NCI-H2196 (cell line): Measurements from ENCODE around the gene RAPGEF3.

Experiments used
- DNase-seq: peaks from one replicate; lab custom pipeline; 2025; ENCODE audit not compliant: unreplicated experiment; lab: John Stamatoyannopoulos, UW

The RAPGEF3 gene, protein sequence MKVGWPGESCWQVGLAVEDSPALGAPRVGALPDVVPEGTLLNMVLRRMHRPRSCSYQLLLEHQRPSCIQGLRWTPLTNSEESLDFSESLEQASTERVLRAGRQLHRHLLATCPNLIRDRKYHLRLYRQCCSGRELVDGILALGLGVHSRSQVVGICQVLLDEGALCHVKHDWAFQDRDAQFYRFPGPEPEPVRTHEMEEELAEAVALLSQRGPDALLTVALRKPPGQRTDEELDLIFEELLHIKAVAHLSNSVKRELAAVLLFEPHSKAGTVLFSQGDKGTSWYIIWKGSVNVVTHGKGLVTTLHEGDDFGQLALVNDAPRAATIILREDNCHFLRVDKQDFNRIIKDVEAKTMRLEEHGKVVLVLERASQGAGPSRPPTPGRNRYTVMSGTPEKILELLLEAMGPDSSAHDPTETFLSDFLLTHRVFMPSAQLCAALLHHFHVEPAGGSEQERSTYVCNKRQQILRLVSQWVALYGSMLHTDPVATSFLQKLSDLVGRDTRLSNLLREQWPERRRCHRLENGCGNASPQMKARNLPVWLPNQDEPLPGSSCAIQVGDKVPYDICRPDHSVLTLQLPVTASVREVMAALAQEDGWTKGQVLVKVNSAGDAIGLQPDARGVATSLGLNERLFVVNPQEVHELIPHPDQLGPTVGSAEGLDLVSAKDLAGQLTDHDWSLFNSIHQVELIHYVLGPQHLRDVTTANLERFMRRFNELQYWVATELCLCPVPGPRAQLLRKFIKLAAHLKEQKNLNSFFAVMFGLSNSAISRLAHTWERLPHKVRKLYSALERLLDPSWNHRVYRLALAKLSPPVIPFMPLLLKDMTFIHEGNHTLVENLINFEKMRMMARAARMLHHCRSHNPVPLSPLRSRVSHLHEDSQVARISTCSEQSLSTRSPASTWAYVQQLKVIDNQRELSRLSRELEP

DNA sequence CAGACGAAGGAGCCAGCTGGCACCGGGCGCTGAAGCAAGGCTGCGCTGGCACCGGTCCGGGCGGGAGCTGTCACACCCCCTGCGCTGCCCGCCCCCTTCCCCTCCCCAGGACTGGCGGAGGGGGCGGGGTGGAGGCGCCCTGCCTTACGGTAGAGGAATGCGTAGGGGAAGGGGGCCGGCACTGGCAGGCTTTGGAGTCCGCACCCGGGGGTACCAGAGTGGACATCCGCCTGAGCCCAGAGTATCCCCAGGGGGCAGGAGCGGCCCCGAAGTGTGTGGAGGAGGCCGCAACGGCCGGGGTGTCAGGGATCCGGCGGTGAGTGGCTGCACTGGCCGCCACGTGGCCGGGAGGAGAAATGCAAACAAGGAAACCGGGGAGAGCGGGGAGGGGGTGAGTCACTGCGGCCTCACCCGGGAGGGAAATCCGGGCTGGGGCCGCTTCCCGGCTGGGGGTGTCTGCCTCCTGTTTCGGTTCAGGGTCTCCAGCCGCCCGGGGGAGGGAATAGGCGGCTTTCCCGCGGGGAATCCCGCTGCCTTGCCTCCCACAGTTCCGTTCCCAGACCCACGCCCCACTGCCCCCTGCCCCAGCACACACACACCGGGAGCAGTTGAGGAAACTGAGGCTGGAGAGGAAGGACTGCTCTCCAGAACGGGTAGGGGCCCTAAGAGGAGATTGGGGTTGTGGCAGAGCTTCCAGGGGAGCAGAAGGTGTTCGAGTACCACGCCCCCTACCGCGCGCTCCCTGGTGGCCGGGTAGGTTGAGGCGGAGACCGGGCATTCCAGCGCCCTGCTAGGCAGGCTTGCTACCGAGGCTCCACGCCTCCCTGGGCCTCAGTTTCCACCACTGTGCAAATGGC is at the start of gene RAPGEF3:
RAPGEF3 (minus strand) TSS at position 47 of the 857 bp plus-strand sequence. CDS start 324 bp downstream, outside the sequence.
- peak; percentile 78 for DNase-seq

DNA sequence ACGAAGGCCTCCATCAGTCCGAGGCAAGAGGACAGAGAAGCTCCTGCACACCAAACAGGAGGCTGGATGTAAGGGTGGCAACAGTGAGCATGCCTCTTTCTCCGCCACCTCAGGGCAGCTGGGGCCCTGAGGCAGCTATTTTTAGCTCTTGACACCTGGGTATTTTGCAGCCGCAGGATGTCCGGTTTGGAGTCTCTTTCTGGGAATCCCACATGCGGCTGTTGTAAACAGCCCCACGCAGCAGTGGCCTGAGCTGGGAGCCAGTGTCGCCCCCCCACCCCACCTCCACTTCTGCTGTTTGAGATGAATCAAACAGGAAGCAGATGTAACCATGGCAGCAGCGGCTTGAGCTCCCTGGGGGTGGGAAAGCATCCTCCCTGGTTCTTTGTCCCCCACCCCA is 49.4 kb upstream of the RAPGEF3 start:
- no peak for DNase-seq

DNA sequence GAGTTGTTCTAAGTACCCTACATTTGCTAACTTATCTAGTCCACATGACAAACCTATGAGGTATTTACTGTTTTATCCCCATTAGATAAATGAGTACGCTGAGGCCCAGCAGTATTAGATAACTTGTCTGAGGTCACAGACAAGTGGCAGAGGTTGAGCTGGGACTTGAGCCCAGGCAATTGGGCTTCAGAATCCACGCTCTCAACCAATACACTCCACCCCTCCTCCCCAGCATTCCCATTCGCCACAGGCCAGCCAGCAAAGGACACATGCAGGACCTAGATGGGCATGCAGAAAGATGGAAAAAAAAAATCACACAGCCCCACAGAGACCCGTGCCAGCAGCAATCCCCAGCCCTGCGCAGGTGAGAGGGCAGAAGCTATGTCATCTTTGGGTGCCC is 48.7 kb upstream of the RAPGEF3 start:
- DNase-seq, result no peak

DNA sequence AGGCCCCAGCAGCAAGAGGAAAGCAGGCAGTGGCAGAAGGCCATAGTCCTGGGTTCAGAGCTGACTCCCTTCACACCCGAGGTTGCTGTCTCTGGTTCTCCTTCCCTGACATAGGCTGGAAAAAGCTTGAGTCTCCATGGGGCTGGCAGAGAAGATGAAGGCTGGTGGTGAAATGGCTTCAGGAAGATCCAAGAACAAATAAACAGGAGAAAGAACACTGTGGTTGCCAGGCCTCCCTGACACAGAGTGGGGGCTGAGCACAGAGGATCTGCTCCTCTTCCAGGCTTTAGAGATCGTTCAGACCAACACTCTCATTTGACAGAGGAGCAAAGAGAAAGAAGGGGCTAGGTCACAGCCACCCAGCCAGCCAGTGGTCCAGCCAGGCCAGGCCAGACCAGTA is 46.7 kb upstream of the RAPGEF3 start:
- DNase-seq, result no peak

DNA sequence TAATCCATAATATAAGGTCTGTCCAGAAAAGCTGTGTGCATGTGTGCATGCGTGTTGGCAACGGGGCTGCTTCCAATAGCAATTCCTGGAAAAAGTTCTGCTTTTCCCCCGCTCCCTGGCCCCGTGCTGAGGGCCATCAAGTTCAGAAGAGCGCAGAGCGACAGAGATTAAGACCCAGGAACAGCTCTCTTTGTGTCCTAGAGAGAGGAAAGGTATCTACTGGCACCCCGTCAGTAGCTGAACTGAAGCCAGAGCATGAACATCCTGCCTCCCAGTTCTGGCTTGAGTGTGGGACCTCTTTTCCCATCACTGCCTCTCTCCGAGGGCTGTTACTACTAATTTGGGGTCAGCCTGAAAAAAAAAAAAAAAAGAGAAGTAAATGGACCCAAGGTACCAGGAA is 45.5 kb upstream of the RAPGEF3 start:
- no peak for DNase-seq

DNA sequence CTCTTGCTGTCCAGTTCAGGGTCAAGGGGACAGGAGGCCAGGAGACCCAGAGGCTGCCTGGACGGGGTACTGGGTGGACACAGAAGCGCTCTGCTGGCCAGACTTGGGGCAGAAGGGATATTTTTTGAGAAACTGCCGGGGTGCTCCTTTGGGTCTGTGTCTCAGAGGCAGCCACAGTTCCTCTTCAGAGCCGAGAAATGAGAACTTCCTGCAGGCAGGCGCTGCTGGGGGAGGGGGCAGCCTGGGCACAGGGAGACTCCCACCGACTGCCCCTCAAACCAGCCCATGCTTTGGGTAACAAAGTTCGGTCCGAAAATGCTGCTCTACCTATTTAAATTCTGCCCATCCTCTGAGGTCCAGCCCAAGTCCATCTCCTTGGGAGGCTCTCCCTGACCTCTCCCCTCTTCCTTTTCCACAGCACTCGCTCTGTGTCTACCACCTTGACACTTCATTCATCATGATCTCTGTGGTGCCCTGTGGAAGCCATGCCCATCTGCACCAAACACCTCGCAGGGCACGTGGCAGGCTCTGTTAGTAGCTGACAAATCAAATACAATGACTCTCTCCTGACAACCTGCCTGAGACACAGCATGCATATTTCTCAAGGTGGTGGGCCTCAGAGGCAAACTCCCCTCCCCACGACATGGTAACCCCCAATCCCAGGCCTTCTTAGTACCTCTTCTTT is 44.7 kb upstream of the RAPGEF3 start:
- DNase-seq, result no peak

DNA sequence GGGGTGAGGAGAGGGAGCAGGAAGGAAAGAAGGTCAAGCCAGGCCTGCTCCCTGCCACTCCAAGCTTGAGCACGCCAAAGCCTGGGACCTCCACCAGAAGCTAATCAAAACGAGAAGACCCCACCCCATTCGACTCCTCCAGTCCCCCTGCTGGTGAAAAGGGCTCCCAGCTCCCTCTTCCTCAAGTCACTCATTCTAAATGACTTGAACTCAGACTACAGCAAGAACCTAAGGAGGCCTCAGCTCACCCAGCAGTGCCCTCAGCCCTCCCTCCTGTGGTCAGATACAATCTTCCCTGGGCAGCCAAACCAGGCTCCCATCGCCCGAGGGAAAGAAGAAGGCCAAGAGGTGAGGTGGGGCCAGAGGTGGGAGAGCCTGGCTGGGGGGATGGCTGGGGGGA is 43.6 kb upstream of the RAPGEF3 start:
- no peak for DNase-seq

DNA sequence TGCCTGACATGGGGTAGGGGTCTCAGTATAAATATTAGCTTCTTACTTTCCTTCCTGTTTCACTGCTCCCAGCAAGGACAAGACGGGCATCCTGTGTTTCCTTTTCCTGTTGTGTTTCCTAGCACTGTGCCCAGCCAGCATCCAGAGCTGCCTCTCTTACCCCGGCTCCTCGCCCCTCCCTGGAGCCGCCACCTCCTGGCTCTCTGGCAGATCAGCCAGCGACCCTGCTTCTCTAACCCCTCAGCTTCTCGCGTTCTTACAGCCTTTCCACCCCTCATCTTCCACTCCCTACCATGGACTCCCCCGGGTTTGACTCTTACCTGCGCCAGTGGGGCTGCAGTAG is 43.2 kb upstream of the RAPGEF3 start:
- DNase-seq, result no peak

DNA sequence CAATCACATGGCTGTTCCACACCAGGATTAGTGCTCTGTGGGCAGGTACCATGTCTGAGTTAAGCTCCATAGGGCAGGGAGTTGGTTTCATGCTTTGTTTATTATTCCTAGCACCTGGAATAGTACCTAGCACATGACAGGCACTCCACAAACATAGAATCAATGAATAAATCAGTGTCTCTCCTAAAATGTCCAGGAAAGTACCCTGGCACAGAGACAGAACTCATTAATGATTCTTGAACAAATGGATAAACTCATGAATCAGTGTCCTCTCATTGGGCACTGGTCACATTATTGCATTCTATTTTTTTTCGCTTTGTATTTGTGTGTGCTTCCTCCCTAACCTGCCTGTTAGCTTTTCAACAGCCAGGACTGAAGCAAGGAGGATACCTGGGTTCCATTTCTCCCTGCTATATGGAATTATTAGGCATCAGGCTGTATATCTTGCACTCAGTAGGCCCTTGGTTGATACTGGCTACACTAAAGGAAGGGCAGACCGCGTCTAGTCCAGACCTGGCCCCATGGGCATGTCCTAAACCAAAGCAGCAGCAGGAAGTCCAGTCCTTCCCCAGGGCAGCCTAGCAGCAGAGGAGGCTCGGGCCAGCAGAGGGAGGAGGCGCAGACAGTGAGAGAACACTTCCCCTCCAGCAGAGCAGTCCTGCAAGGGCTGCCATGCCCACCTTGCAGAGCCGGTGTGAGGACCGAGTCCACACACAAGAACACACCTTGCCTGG is 42.7 kb upstream of the RAPGEF3 start:
- DNase-seq, result no peak

DNA sequence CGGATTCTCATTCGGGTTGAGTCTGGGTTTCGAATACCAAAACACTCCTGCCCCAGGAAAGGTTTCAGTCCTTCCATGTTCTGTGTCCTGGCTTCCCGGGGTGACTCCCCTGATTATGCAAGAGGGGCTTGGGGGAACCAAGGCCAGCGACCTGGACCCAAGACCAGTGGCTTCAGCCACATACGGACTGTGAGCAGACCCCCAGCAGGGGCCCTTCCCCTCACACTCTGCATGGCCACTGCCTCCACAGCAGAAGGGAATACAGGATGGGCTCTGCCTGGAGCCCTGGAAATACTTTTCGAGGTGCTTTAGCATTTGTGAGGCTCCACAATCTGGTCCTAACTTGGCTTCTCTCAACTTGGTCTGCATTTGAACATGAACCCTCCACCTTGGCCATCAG is 41.9 kb upstream of the RAPGEF3 start:
- DNase-seq, result no peak

DNA sequence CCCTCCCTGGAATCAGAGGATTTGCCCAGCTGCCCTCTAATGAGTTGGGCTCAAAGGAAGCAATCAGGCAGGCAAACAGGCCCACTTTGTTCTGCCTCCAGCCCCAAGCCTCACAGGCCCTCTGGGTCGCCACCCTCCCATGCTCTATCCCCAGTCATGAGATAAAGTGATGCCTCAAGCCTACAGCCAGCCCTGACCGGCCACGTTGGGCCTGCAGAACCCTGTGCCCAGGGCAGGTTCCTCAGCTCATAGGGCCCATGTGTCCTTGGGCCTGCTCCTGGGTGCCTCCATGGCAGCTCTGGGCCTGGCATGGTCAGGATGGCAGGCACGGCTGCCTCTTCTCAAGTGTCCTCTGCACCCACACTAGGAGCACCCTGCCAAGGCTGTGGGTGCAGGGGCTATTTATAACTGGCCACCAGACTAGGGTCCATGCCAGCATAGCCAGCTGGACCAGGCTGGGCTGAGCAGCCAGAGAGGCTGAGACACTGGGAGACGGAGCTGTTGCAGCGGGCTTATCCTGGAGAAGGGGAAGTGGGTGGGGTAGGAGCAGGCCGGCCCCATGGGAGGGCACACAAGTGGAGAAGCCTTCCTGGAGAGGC is 40.8 kb upstream of the RAPGEF3 start:
- DNase-seq, result no peak

DNA sequence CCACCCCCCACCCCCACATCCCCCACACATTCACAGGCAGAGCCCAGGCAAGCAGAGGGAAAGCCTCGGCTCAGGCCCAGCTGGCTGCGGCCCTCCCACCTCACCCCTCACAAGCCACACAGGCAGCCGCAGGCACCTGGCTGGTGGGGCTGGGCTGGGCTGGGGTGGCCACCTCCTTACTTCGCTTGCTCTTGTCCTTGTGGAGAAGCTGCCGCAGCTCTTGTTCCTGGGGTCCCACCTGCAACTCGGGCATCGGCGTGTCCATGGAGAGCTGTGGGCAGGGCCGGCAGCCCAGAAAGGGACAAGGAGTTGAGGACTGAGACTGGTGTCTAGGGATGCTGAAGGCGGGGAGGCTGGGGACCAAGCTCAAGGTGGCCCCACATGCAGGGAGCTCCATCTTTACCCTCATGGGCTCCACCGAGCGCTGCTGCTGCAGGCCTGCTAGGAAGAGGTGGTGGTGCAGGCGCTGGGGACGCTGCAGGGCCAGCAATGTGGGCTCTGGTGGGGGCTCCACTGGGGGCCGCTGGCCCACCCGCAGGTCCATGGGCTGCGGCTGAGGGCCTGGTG is 39.8 kb upstream of the RAPGEF3 start:
- DNase-seq, result no peak

DNA sequence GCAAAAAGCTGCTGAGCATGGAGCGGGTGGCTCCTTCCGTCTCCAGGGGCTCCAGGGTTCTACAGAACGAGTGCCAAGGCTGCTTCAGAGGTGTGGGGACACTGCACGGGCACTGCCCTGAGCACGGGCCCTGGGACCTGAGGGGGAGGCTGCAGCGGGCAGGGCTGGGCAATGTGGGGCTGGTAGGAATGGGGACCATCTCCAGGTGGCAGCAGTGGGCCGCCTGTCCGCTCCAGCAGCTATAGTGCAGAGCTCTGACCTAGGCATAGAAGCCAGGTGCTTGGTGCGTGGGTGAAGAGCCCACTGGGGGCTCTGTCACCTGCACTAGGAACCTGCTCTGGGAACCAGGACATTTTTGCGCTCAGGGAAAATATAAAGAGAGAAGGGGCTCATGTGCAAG is 38.8 kb upstream of the RAPGEF3 start:
- no peak for DNase-seq

DNA sequence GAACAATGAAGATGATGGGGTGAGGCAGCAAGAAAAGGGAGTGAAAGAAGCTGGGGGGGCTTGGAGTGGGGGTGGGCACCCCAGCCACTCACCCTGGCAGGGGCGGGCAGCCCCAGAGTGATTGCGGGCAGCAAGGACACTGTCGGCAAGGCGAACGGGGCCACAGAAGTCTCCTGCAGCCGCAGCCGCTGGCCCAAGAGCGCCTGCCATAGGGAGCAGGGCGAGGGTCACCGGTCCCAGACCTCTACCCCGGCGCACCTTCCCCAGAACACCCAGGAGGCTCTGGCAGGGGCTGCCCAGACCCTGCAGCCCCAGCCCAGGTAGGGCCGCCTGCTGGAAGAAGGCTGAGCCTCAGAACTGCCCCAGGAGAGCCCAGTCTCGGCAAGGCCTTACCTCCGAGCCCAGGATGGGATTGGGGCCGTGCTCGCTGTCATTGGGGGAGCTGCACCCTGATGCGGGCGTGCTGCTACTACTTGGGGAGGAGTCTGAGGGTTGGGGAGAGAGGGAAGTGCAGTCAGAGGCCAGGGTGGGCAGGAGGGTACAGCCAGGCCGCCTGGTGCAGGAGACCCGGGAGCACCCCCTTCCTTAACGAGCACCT is 37.2 kb upstream of the RAPGEF3 start:
- no peak for DNase-seq

DNA sequence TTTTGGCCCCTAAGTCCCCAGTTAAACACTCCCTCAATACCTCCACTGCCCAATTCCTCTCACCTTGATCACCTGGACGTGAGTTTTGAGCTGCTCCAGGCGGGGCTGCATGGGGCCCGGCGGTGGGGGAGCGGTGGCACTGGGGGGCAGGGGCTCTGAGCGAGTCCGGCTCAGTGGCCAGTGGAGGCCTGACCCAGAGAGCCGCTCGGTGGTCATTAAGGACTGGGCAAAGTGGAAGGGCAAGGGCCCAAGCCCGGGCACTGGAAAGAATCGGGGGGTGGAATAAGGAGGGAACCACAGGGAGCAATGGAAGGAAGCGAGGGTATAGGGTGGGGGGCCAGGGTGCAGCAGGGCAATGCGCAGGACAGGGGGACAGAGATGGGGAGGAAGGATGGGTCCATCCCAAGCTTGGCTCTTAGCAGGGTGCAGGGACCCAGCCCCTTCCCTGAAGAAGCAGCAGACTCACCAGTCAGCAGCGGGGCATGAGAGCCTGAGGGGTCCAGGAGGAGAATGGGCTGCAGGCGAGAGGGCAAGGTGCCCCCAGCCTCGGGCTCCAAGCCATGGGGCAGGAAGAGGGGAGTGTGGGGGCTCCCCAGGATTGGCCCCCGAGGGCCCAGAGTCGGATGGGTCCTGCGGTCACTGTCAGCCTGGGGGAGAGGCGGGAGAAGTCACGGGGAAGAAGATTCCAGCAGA is 36.6 kb upstream of the RAPGEF3 start:
- no peak for DNase-seq

DNA sequence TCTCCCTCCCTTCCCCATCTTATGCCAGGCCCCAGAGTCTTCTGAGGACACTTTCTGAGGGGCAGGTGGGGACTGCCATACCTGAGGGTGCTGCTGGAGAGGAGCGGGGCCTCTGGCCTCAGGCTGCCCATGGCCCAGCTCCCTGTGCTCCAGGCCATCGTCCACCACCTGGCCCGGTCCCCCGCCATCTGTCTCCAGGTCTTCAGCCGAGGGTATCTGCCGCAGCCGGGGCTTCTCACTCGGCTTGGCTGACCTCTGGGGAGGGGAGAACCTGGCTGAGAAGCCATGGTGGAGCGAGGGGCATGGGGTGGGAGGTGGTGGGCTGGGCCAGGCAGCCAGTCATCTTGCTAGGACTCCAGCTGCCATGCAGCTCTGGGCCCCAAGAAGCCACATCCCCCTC is 36.0 kb upstream of the RAPGEF3 start:
- DNase-seq, result no peak

DNA sequence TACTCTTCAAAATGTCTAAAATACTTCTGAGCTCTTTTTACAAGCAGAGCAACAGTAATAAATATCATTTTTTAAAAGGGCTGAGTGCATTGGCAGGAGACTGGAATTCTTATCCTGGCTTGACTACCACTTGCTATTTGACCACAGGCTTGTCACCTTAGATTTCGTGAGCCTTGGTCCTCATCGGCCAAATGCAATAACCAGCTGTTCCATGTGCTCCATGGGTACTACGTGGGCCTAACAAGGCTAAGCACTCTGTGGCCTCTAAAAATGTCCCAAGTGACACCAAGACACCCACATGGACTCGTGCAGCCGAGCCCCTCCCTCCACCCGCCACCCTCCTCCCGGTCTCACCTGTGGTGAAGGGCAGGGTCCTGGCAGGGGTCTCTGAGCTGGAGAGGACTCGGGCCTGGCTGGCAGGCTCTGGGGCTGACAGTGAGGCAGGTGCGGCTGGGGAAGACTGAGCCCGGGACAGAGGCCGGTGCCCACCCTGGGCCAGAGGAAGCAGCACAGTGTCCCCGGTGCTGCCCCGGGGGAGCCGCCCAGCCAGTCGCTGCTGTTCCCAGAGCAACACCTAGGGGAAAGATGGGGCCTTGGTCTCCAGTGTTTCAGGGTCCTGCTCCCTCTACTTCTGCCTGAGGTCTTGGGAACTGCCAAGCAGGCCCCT is 34.5 kb upstream of the RAPGEF3 start:
- DNase-seq, result no peak

DNA sequence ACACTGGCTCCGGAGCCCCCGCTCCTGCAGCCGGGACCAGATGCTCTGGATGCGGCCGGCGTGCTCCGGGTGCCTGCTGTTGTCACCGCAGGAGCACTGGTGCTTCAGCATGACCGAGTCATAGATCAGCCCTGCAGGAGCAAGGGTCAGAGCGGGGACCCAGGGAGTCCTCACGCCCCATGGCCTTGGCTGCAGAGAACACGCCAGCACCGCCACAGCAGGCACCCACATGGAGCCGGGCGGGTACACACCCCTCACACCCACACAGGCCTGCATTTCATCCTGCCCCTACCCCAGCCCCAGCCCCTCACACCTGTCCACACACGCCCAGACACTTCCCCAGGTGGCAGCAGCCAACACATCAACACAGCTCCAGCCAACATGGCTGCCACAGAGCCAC is 33.2 kb upstream of the RAPGEF3 start:
- no peak for DNase-seq
